Measurements from ENCODE around the gene EFS. TPM values are rescaled to one million over a fixed set of nuclear protein-coding genes. Genes with fewer than 3 reads are reported as not detected.
"Not testable (repeated sequence)": the region's sequence is repeated elsewhere in the genome, so short reads cannot be mapped to it uniquely, and the experiment has no call there.

EFS gene
- total RNA-seq, 4 donors from 2014 or later, result 31.4 to 38.2 (median 34.2) TPM

DNA sequence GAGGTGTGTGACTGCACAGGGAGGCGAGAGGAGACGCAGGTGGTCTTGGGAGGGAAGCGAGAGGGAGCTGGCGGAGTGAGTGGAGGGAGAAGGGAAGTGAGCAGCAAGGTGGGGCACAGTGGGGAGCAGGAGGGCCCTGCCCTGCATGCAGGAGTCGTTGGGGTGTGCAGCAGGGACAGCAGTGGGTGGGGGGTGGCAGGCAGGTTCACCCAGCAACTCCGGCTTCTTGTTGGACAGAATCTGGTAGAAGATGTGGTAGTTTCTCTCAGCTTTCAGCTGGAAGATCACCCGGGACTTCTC lies 38.1 kb upstream of the EFS start:
- Histone ChIP-seq H3K4me1 (no peaks in the 10 kb centered on the region), H3K9me3 (no peaks in the 10 kb centered on the region), H3K27ac (no peak overlapping the region), H3K27me3 (peaks cover 0 to 8% of the 10 kb centered on the region in 2 donors), H3K36me3 (no peaks in the 10 kb centered on the region), H3K4me3 (no peak overlapping the region)
- TF ChIP-seq POLR2A (IDR thresholded peaks at IDR 0.05) (no peak), CTCF (IDR thresholded peaks at IDR 0.05) (no peak), EP300 (IDR thresholded peaks at IDR 0.05) (no peak)
- no peak for DNase-seq (ENCODE audit: low spot score in 2 of 2)
- 57 to 58% methylated on average over 7 of the region's 7 CpGs for WGBS, 2 donors

DNA sequence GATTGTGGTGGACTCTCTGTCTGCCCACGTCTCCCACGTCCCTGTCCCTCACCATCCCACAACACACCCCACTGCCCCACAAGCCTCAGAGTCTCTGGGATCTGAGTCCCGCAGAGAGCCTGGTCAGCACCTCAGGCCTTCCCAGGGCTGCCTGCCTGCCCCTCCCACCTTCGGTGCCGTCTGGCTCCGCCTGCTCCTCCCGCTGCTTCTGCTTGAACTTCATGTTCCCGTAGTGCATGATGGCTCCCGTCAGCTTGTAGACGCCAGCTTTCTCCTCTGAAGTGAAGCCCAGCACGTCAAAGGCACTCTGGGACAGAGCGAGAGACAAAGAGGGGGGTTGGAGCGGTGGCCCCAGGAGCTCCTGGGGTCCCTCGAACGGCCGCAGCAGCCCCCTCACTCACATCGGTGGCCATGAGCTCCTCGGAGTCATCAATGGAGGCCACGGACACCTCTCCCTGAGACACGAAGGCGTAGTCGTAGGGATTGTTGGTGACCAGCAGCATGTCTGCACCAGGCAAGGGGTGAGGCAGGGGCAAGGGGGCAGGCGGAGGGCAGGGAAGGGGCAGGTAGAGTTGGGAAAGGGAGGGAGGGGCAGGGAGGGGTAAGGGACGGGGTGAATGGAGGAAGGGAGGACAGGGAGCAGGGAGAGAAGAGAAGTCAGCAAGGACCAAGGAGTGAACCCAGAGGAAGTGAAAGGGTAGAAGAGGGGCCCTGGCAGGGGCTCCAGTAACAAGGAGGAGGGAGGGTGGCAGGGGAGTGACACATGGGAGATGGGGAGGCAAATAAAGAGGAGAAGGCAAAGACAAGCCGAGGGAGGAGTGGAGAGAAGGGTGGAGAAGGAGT lies 37.5 kb upstream of the EFS start:
- Histone ChIP-seq H3K4me3 (no peak overlapping the region), H3K4me1 (no peaks in the 10 kb centered on the region), H3K27ac (no peak overlapping the region), H3K27me3 (peaks cover 0 to 8% of the 10 kb centered on the region in 2 donors), H3K36me3 (no peaks in the 10 kb centered on the region), H3K9me3 (no peaks in the 10 kb centered on the region)
- 67% methylated on average over 24 to 25 of the region's 25 CpGs for WGBS, 2 donors
- TF ChIP-seq CTCF (IDR thresholded peaks at IDR 0.05) (no peak), POLR2A (IDR thresholded peaks at IDR 0.05) (no peak), EP300 (IDR thresholded peaks at IDR 0.05) (no peak)
- no peak for DNase-seq (ENCODE audit: low spot score in 2 of 2)

GRCh38 chr14:23401291-23401690 lies 36.3 kb upstream of the EFS start:
- H3K4me3 ChIP-seq, result no peak overlapping the region
- no peak overlapping the region for H3K27ac ChIP-seq
- H3K27me3 ChIP-seq, result peaks cover 0 to 8% of the 10 kb centered on the region in 2 donors
- WGBS, 2 donors, result 79 to 81% methylated on average over 4 of the region's 4 CpGs
- no peaks in the 10 kb centered on the region for H3K9me3 ChIP-seq
- TF ChIP-seq POLR2A (IDR thresholded peaks at IDR 0.05), result no peak
- TF ChIP-seq CTCF (IDR thresholded peaks at IDR 0.05), result no peak
- no peak for TF ChIP-seq EP300 (IDR thresholded peaks at IDR 0.05)
- H3K4me1 ChIP-seq, result no peaks in the 10 kb centered on the region
- no peaks in the 10 kb centered on the region for H3K36me3 ChIP-seq
- no peak for DNase-seq (ENCODE audit: low spot score in 2 of 2)

- H3K36me3 ChIP-seq; H3K4me1 ChIP-seq; H3K27me3 ChIP-seq; H3K9me3 ChIP-seq; DNase-seq (ENCODE audit: low spot score in 2 of 2); H3K4me3 ChIP-seq; H3K27ac ChIP-seq: not testable (repeated sequence)
- WGBS, 2 donors, result 83 to 87% methylated on average over 14 to 16 of the region's 16 CpGs
Observed at GRCh38 chr14:23400496-23401149, 35.7 kb upstream of the EFS start.

DNA sequence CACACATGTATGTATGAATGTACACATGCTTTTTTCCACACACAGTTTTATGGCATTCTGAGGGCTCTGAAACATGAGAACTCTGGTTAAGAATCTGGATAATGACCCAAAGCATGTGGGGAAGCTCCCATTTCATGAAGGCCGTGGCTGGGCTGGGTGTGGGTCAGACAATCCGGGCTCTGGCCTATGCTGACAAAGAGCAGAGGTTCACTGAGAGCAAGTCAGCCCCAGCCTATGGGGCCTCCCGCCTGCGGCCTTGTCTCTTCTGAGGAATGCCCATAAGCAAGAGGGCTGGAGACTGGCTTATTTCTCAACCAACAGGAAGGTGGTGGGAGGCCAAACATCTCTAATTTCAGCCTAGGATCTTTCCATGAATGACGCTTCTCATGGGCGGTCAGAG lies 34.6 kb upstream of the EFS start:
- Histone ChIP-seq H3K27me3 (peaks cover 0 to 8% of the 10 kb centered on the region in 2 donors), H3K36me3 (no peaks in the 10 kb centered on the region)

More for the DNA sequence above, 34.6 kb upstream of the EFS start:
- no peak for DNase-seq (ENCODE audit: low spot score in 2 of 2)
- Histone ChIP-seq H3K4me1 (no peaks in the 10 kb centered on the region), H3K4me3 (no peak overlapping the region), H3K9me3 (no peaks in the 10 kb centered on the region), H3K27ac (no peak overlapping the region)
- no peak for TF ChIP-seq CTCF (IDR thresholded peaks at IDR 0.05)
- TF ChIP-seq POLR2A (IDR thresholded peaks at IDR 0.05), result no peak
- no peak for TF ChIP-seq EP300 (IDR thresholded peaks at IDR 0.05)
- WGBS, 2 donors, result 51 to 66% methylated on average over 5 to 6 of the region's 6 CpGs

Data from tibial nerve (tissue), 4 donors.